A549 (cell line): ENCODE results near the gene ZBTB12. TPM values are rescaled to one million over a fixed set of nuclear protein-coding genes. Genes with fewer than 3 reads are reported as not detected.
"Not testable (repeated sequence)": the region's sequence is repeated elsewhere in the genome, so short reads cannot be mapped to it uniquely, and the experiment has no call there.

Experiments
- ATAC-seq, 2 experiments: fragments of 200-7000 bp in 1 of 2; fragments of >200 bp in 1 of 2; cut with Nextera tagmentation in 1 of 2; cut with Tn5 transposase in 1 of 2; 3 replicates each; pipeline versions ENCODE4 v1.8.0 to v1.9.1; 2018 to 2020; ENCODE audit warnings: mild to moderate bottlenecking in 1 of 2, moderate library complexity in 1 of 2
- CTCF ChIA-PET: fragments of 300-600 bp; sonication (Branson Sonifier 250); formaldehyde crosslinking; extraction: SDS; loops from one replicate; lab custom pipeline; 2021; ENCODE audit warnings: antibody characterized with exemption, inconsistent platforms; lab: Yijun Ruan, JAX
- POLR2A ChIA-PET: fragments of 350-600 bp; formaldehyde crosslinking; extraction: SDS; loops from one replicate; lab custom pipeline; 2021; ENCODE audit warnings: antibody characterized with exemption, inconsistent platforms; lab: Yijun Ruan, JAX
- DNase-seq, 2 experiments: peaks; one replicate each; pipeline versions ENCODE4 v3.0.0 to v3.0.0-alpha.2; 2011 to 2016; ENCODE audit warnings: low read depth in 1 of 2, low spot score in 1 of 2
- FAIRE-seq: peaks from 2 replicates; lab custom pipeline; 2011; peaks lifted over from hg19 to GRCh38; lab: Jason Lieb, UNC
- H3K27ac ChIP-seq, 2 experiments: fragments of >200 bp; sonication (Bioruptor Twin); formaldehyde crosslinking; 3 replicates each; pipeline ENCODE4 v1.5.1; 2016 to 2017
- H3K4me1 ChIP-seq: fragments of >200 bp; sonication (Bioruptor Twin); formaldehyde crosslinking; 3 replicates; pipeline ENCODE4 v1.6.1; 2016
- H3K4me2 ChIP-seq: fragments of >200 bp; sonication (Bioruptor Twin); formaldehyde crosslinking; 3 replicates; pipeline ENCODE4 v1.6.1; 2016
- H3K4me3 ChIP-seq: fragments of >200 bp; sonication (Bioruptor Twin); formaldehyde crosslinking; 3 replicates; pipeline ENCODE4 v1.5.1; 2016
- H3K9me3 ChIP-seq: fragments of >200 bp; sonication (Bioruptor Twin); formaldehyde crosslinking; 3 replicates; pipeline ENCODE4 v1.6.1; 2016
- BCL3 ChIP-seq: fragments of >200 bp; sonication (Bioruptor Twin); formaldehyde crosslinking; IDR thresholded peaks from 3 replicates; pipeline ENCODE4 v1.6.1; 2016
- BHLHE40 ChIP-seq: IDR thresholded peaks from 2 replicates; pipeline ENCODE4 v1.6.1; 2012; ENCODE audit warnings: low read depth, low read length, inconsistent platforms
- CBX2 ChIP-seq: fragments of 200-600 bp; sonication (generic); IDR thresholded peaks from 2 replicates; pipeline ENCODE4 v1.6.1; 2016; ENCODE audit warnings: low read depth, mild to moderate bottlenecking, borderline replicate concordance
- CEBPB ChIP-seq, 2 experiments: fragments of >200 bp in 1 of 2; sonication (Bioruptor Twin) in 1 of 2; formaldehyde crosslinking in 1 of 2; IDR thresholded peaks; 2 replicates each; pipeline ENCODE4 v1.6.1; 2012 to 2016
- CHD2 ChIP-seq: fragments of 150-350 bp; IDR thresholded peaks from 2 replicates; pipeline ENCODE4 v1.6.1; 2014; ENCODE audit warnings: low read length; ENCODE audit not compliant: partially characterized antibody
- CHD4 ChIP-seq: fragments of 200-600 bp; sonication (generic); IDR thresholded peaks from 2 replicates; pipeline ENCODE4 v1.6.1; 2016; ENCODE audit warnings: antibody characterized with exemption, mild to moderate bottlenecking, borderline replicate concordance
- E2F6 ChIP-seq: IDR thresholded peaks from 2 replicates; pipeline ENCODE4 v1.6.1; 2012; ENCODE audit warnings: low read depth, borderline replicate concordance
- EHF ChIP-seq: fragments of 250-450 bp; sonication (Bioruptor Pico); IDR thresholded peaks from 2 replicates; pipeline ENCODE4 v1.5.0; 2020; ENCODE audit warnings: mild to moderate bottlenecking
- ELK1 ChIP-seq: fragments of 150-350 bp; IDR thresholded peaks from 2 replicates; pipeline ENCODE4 v1.6.1; 2014; ENCODE audit warnings: low read depth, mild to moderate bottlenecking, low read length
- ESRRA ChIP-seq: fragments of 150-350 bp; IDR thresholded peaks from 2 replicates; pipeline ENCODE4 v1.6.1; 2014; ENCODE audit warnings: mild to moderate bottlenecking, low read length, borderline replicate concordance
- FOSB ChIP-seq: fragments of 250-450 bp; sonication (Bioruptor Pico); IDR thresholded peaks from 2 replicates; pipeline ENCODE4 v1.5.0; 2020; ENCODE audit warnings: mild to moderate bottlenecking, moderate library complexity
- FOSL2 ChIP-seq, 2 experiments: fragments of 450-650 bp in 1 of 2; fragments of >200 bp in 1 of 2; sonication (Bioruptor Twin) in 1 of 2; formaldehyde crosslinking; IDR thresholded peaks; 2 replicates each; pipeline versions ENCODE4 v1.5.0 to v1.6.1; 2016 to 2020; ENCODE audit warnings: mild to moderate bottlenecking in 1 of 2, moderate library complexity in 1 of 2
- FOXS1 ChIP-seq: fragments of 250-450 bp; sonication (Bioruptor Pico); IDR thresholded peaks from 2 replicates; pipeline ENCODE4 v1.5.0; 2020; ENCODE audit warnings: mild to moderate bottlenecking, moderate library complexity
- HOXA7 ChIP-seq: fragments of 250-450 bp; sonication (Bioruptor Pico); IDR thresholded peaks from 2 replicates; pipeline ENCODE4 v1.5.0; 2020; ENCODE audit warnings: mild to moderate bottlenecking, moderate library complexity
- JUN ChIP-seq, 2 experiments: fragments of >200 bp; sonication (Bioruptor Twin); formaldehyde crosslinking; IDR thresholded peaks; 2 replicates in 1 of 2; 3 replicates in 1 of 2; pipeline ENCODE4 v1.6.1; 2016 to 2017
- KDM5A ChIP-seq: fragments of 200-600 bp; sonication (generic); IDR thresholded peaks from 2 replicates; pipeline ENCODE4 v1.6.1; 2016; ENCODE audit warnings: antibody characterized with exemption, mild to moderate bottlenecking
- MAFK ChIP-seq: fragments of 450-650 bp; IDR thresholded peaks from 2 replicates; pipeline ENCODE4 v1.6.1; 2014; ENCODE audit not compliant: partially characterized antibody
- MAZ ChIP-seq: fragments of 150-350 bp; IDR thresholded peaks from 2 replicates; pipeline ENCODE4 v1.6.1; 2014; ENCODE audit warnings: antibody characterized with exemption, low read depth, low read length, borderline replicate concordance
- NFE2L2 ChIP-seq: fragments of 150-350 bp; conservative IDR thresholded peaks from 2 replicates; pipeline ENCODE4 v1.6.1; 2014; ENCODE audit warnings: low read length
- RAD21 ChIP-seq, 2 experiments: fragments of >200 bp in 1 of 2; sonication (Bioruptor Twin) in 1 of 2; formaldehyde crosslinking in 1 of 2; IDR thresholded peaks in 1 of 2; conservative IDR thresholded peaks in 1 of 2; 2 replicates in 1 of 2; 3 replicates in 1 of 2; pipeline ENCODE4 v1.6.1; 2012 to 2018; ENCODE audit warnings: inconsistent platforms in 1 of 2
- RCOR1 ChIP-seq: fragments of 150-350 bp; IDR thresholded peaks from 2 replicates; pipeline ENCODE4 v1.6.1; 2014; ENCODE audit warnings: antibody characterized with exemption, low read length, low read depth
- RFX5 ChIP-seq: fragments of 450-650 bp; IDR thresholded peaks from 2 replicates; pipeline ENCODE4 v1.7.1; 2014; ENCODE audit warnings: antibody characterized with exemption, mild to moderate bottlenecking, moderate library complexity
- SMC3 ChIP-seq: fragments of >200 bp; sonication (Bioruptor Twin); formaldehyde crosslinking; IDR thresholded peaks from 3 replicates; pipeline ENCODE4 v1.6.1; 2018; ENCODE audit warnings: inconsistent platforms
- SREBF2 ChIP-seq: fragments of 450-650 bp; IDR thresholded peaks from 2 replicates; pipeline ENCODE4 v1.6.1; 2014; ENCODE audit warnings: mild to moderate bottlenecking, moderate library complexity
- ZNF302 ChIP-seq: fragments of 250-450 bp; sonication (Bioruptor Pico); IDR thresholded peaks from 2 replicates; pipeline ENCODE4 v1.9.0; 2021; ENCODE audit warnings: inconsistent platforms, mild to moderate bottlenecking, moderate library complexity
- WGBS: methylation state at CpG from one replicate; pipeline ENCODE4 v1.1.6; 2017; ENCODE audit errors: missing lambda C conversion rate; 5-methylcytosine and 5-hydroxymethylcytosine counted together
- polyA plus RNA-seq, 4 experiments: library from polyadenylated mRNA; depleted of rRNA in 3 of 4; stranded (reverse); fragments of >200 nt; fragmentation: RNase III in 1 of 4; extraction: RNeasy Plus Mini Kit Qiagen cat#74134 plus additional on column Dnase treatment in 1 of 4; gene quantifications; 2 replicates in 3 of 4; 3 replicates in 1 of 4; pipeline ENCODE4 v1.2.3, GENCODE V29; 2011 to 2017

The ZBTB12 gene
- polyA plus RNA-seq, 2 of the 4 experiments (the other 2 are of a cell fraction), result 2.2 to 10.0 TPM

- 70% methylated on average over 7 of the region's 7 CpGs for WGBS
- Histone ChIP-seq H3K9me3 (no peaks in the 10 kb centered on the region), H3K27ac (no peak overlapping the region), H3K4me2 (no peak overlapping the region), H3K4me1 (peaks cover 33% of the 10 kb centered on the region), H3K4me3 (no peak overlapping the region)
- DNase-seq, result peak in 1 of 2 experiments; percentile 28
- TF ChIP-seq RFX5, result no peak
- peak; percentile 20 to 76; a peak in 2 of 4 replicates for TF ChIP-seq CEBPB (IDR thresholded peaks at IDR 0.05)
- no peak for TF ChIP-seq CBX2
- TF ChIP-seq RCOR1, result no peak
- ChIA-PET POLR2A (interaction anchor here (0.6 kb wide), 1 partner anchor 269 kb away, joined by 6 read pairs; no protein-coding TSS in a partner anchor), CTCF (interaction anchor here (0.6 to 1.1 kb wide), 2 partner anchors 18 to 42 kb away, joined by 3 to 5 read pairs; no protein-coding TSS in a partner anchor)
- no peak for FAIRE-seq
- peak; percentile 40 to 42; a peak in 5 of 6 replicates for ATAC-seq
Observed at GRCh38 chr6:31907158-31907813, 5.4 kb upstream of the ZBTB12 start.

- ChIA-PET CTCF (interaction anchor here (1.3 kb wide), 1 partner anchor 46 kb away, joined by 4 read pairs; no protein-coding TSS in a partner anchor), POLR2A (interaction anchor here (0.6 kb wide), 1 partner anchor 270 kb away, joined by 6 read pairs; no protein-coding TSS in a partner anchor)
- H3K9me3 ChIP-seq, DNase-seq, H3K4me3 ChIP-seq, H3K4me2 ChIP-seq, ATAC-seq, FAIRE-seq, H3K27ac ChIP-seq: not testable (repeated sequence)
- peaks cover 31% of the 10 kb centered on the region for H3K4me1 ChIP-seq
- WGBS, result 79% methylated on average over 8 of the region's 8 CpGs
Observed at GRCh38 chr6:31906727-31907126, 4.8 kb upstream of the ZBTB12 start.

GRCh38 chr6:31906122-31906521 lies 4.2 kb upstream of the ZBTB12 start:
- no peak for TF ChIP-seq FOXS1 (CRISPR knock-in tag)
- TF ChIP-seq HOXA7, result no peak
- no peak for TF ChIP-seq CHD4
- TF ChIP-seq BHLHE40, result no peak
- TF ChIP-seq CBX2, result no peak
- TF ChIP-seq MAZ, result no peak
- no peak for TF ChIP-seq SMC3
- no peak for TF ChIP-seq MAFK
- TF ChIP-seq KDM5A, result no peak
- TF ChIP-seq ESRRA, result no peak
- no peak for FAIRE-seq

GRCh38 chr6:31905041-31905440 lies 3.2 kb upstream of the ZBTB12 start:
- Histone ChIP-seq H3K9me3 (no peaks in the 10 kb centered on the region), H3K4me3 (no peak overlapping the region), H3K4me2 (no peak overlapping the region), H3K27ac (no peak overlapping the region), H3K4me1 (peaks cover 22% of the 10 kb centered on the region)
- POLR2A ChIA-PET, result no interaction called here
- CTCF ChIA-PET, result interaction anchor here (0.9 to 3.5 kb wide), 2 partner anchors 16 to 47 kb away, joined by 4 to 26 read pairs; no protein-coding TSS in a partner anchor
- FAIRE-seq, result no peak
- ATAC-seq, result no peak
- 80% methylated on average over 1 of the region's 1 CpG for WGBS
- TF ChIP-seq SREBF2, result no peak
- TF ChIP-seq JUN (IDR thresholded peaks at IDR 0.05), result no peak
- TF ChIP-seq RAD21 (conservative IDR thresholded peaks at IDR 0.05 in 1 of 2, IDR thresholded peaks at IDR 0.05 in 1 of 2), result no peak
- TF ChIP-seq ELK1, result no peak
- TF ChIP-seq E2F6, result no peak
- no peak for TF ChIP-seq RCOR1
- TF ChIP-seq BCL3, result no peak
- no peak for TF ChIP-seq KDM5A
- no peak for TF ChIP-seq ESRRA
- no peak for TF ChIP-seq FOSL2 (IDR thresholded peaks at IDR 0.05)
- TF ChIP-seq FOSL2 (CRISPR knock-in tag; IDR thresholded peaks at IDR 0.05), result no peak
- no peak for TF ChIP-seq RFX5
- TF ChIP-seq FOSB (CRISPR knock-in tag), result no peak
- TF ChIP-seq EHF (CRISPR knock-in tag), result no peak
- no peak for TF ChIP-seq ZNF302 (CRISPR knock-in tag)
- no peak for TF ChIP-seq BHLHE40
- no peak for TF ChIP-seq NFE2L2
- TF ChIP-seq CHD2, result no peak
- DNase-seq, result no peak

More at GRCh38 chr6:31906122-31906521, 4.2 kb upstream of the ZBTB12 start:
- Histone ChIP-seq H3K4me1 (peaks cover 28% of the 10 kb centered on the region), H3K27ac (no peak overlapping the region), H3K9me3 (no peaks in the 10 kb centered on the region), H3K4me2 (no peak overlapping the region), H3K4me3 (no peak overlapping the region)
- no peak for ATAC-seq
- ChIA-PET POLR2A (no interaction called here), CTCF (interaction anchor here (1.3 kb wide), 1 partner anchor 47 kb away, joined by 4 read pairs; no protein-coding TSS in a partner anchor)
- WGBS, result 78% methylated on average over 4 of the region's 4 CpGs
- DNase-seq, result no peak
